DOHH2 (cell line): ENCODE measurements around the gene CHSY1.

Experiments used
- H3F3A ChIP-seq: fragments of 200-600 bp; sonication (generic), shearing (Covaris generic); 2 replicates; pipeline ENCODE4 v1.6.0; 2016; ENCODE audit warnings: antibody characterized with exemption, mild to moderate bottlenecking; ENCODE audit not compliant: control insufficient read depth, insufficient read depth
- H3K27ac ChIP-seq: fragments of 200-600 bp; sonication (generic); 2 replicates; pipeline ENCODE4 v1.5.1; 2014; ENCODE audit warnings: low read depth, mild to moderate bottlenecking, low read length, moderate library complexity
- H3K27me3 ChIP-seq: fragments of 200-600 bp; sonication (generic); 2 replicates; pipeline ENCODE4 v1.6.1; 2014; ENCODE audit warnings: mild to moderate bottlenecking, low read length, mixed read lengths; ENCODE audit not compliant: control insufficient read depth
- H3K36me3 ChIP-seq: fragments of 200-600 bp; sonication (generic); 2 replicates; pipeline ENCODE4 v1.6.1; 2014; ENCODE audit warnings: mild to moderate bottlenecking, low read length, moderate library complexity, mixed read lengths; ENCODE audit not compliant: control insufficient read depth
- H3K4me1 ChIP-seq: fragments of 200-600 bp; sonication (generic); 2 replicates; pipeline ENCODE4 v1.6.1; 2014; ENCODE audit warnings: mild to moderate bottlenecking, low read length, mixed read lengths; ENCODE audit not compliant: control insufficient read depth
- H3K4me2 ChIP-seq: fragments of 200-600 bp; sonication (generic); 2 replicates; pipeline ENCODE4 v1.6.0; 2014; ENCODE audit warnings: mild to moderate bottlenecking, low read length, moderate library complexity
- H3K4me3 ChIP-seq: fragments of 200-600 bp; sonication (generic); 2 replicates; pipeline ENCODE4 v1.5.1; 2014; ENCODE audit warnings: mild to moderate bottlenecking, low read length, mixed read lengths
- H3K79me2 ChIP-seq: fragments of 200-600 bp; sonication (generic); 2 replicates; pipeline ENCODE4 v1.6.1; 2014; ENCODE audit warnings: mild to moderate bottlenecking, low read length, mixed read lengths; ENCODE audit not compliant: control insufficient read depth
- H3K9me2 ChIP-seq: fragments of 200-600 bp; sonication (generic); replicated peaks from 2 replicates; pipeline ENCODE4 v1.6.1; 2014; ENCODE audit warnings: mild to moderate bottlenecking, low read length, mixed read lengths; ENCODE audit not compliant: control insufficient read depth
- H3K9me3 ChIP-seq: fragments of 200-600 bp; sonication (generic); 2 replicates; pipeline ENCODE4 v1.6.1; 2014; ENCODE audit warnings: antibody characterized with exemption, low read length, mixed read lengths; ENCODE audit not compliant: control insufficient read depth, insufficient read depth
- H4K20me1 ChIP-seq: fragments of 200-600 bp; sonication (generic); 2 replicates; pipeline ENCODE4 v1.6.0; 2014; ENCODE audit warnings: low read depth, mild to moderate bottlenecking, antibody characterized with exemption, low read length, moderate library complexity; ENCODE audit not compliant: control insufficient read depth, insufficient read depth
- EZH2phosphoT487 ChIP-seq: fragments of 200-600 bp; sonication (generic); IDR thresholded peaks from 2 replicates; pipeline ENCODE4 v1.6.1; 2017; ENCODE audit warnings: borderline replicate concordance, mild to moderate bottlenecking, antibody characterized with exemption, low read length, moderate library complexity, mixed read lengths
- TF ChIP-seq, protein P1 (sequence below): fragments of 200-600 bp; sonication (generic); IDR thresholded peaks from one replicate; pipeline ENCODE4 v1.5.1; 2014; ENCODE audit warnings: antibody characterized with exemption, mild to moderate bottlenecking, low read depth, low read length; ENCODE audit not compliant: poor library complexity, severe bottlenecking

The CHSY1 gene

DNA sequence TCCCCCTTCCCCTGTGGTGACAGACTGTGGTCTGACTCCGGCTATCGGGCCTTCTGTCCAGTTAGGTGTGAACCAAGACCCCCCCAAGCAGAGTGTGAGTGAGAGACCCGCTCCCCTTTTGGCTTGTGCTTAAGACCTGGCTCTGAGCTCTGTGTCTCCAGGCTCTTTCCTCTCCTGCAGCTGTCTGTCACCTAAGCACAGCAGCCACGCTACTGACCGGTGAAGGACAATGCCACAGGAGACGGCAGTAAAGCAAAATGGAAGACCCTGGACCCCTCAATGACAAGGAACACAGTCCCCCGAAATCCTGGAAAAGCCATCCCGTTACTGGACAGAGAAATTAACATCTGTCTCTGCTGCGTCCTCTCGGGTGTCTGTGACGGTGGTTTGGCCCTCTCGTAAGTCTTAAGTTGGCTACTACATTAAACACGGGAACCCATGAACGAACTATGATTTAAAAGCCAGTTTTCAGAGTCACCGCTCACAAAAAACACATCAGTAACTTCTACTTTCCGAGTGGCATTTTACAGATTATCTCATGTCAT, 53.7 kb downstream of the CHSY1 start:
- Histone ChIP-seq H3F3A (peaks cover 5% of the 10 kb centered on the region), H3K4me2 (no peak overlapping the region), H3K27ac (no peak overlapping the region), H3K36me3 (no peaks in the 10 kb centered on the region), H3K79me2 (peaks cover 83% of the 10 kb centered on the region), H4K20me1 (peaks cover 41% of the 10 kb centered on the region), H3K27me3 (no peaks in the 10 kb centered on the region), H3K4me3 (no peak overlapping the region), H3K4me1 (peaks cover 40% of the 10 kb centered on the region), H3K9me2 (no peaks in the 10 kb centered on the region), H3K9me3 (no peaks in the 10 kb centered on the region)
- TF ChIP-seq, protein P1, sequence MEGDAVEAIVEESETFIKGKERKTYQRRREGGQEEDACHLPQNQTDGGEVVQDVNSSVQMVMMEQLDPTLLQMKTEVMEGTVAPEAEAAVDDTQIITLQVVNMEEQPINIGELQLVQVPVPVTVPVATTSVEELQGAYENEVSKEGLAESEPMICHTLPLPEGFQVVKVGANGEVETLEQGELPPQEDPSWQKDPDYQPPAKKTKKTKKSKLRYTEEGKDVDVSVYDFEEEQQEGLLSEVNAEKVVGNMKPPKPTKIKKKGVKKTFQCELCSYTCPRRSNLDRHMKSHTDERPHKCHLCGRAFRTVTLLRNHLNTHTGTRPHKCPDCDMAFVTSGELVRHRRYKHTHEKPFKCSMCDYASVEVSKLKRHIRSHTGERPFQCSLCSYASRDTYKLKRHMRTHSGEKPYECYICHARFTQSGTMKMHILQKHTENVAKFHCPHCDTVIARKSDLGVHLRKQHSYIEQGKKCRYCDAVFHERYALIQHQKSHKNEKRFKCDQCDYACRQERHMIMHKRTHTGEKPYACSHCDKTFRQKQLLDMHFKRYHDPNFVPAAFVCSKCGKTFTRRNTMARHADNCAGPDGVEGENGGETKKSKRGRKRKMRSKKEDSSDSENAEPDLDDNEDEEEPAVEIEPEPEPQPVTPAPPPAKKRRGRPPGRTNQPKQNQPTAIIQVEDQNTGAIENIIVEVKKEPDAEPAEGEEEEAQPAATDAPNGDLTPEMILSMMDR: no peak
- TF ChIP-seq EZH2phosphoT487: no peak

DNA sequence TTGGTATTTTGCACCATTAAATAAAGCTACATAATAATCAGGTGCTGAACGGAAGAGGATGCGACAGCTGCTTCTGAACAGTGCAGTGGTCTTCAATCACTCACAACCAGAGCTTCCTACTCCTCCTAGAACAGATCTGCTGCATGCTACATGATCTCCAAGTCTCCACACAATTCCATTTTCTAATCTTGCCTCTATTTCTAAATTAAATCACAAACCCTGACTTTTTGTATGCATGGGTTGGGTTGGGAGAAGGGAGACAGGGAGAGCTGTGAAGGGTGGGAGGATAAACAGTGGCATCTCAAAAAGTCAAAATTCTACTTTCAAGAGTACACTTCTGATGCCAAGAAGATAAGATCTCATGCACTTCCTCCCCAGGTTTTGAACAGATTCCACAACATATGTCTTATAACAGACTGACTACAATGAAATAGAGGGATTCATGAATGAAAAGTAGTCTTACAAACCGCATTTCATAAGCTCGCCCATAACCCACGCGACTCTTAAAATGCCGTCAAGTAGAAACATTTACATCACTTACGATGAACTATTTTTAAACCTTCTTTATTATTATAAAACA, 57.2 kb downstream of the CHSY1 start:
- Histone ChIP-seq H3K4me2 (no peak overlapping the region), H4K20me1 (peaks cover 17% of the 10 kb centered on the region), H3K9me3 (no peaks in the 10 kb centered on the region), H3K4me3 (no peak overlapping the region), H3K36me3 (no peaks in the 10 kb centered on the region), H3K27me3 (no peaks in the 10 kb centered on the region), H3K27ac (no peak overlapping the region), H3K4me1 (peaks cover 13% of the 10 kb centered on the region), H3K79me2 (peaks cover 86% of the 10 kb centered on the region), H3K9me2 (no peaks in the 10 kb centered on the region), H3F3A (no peaks in the 10 kb centered on the region)
- no peak for TF ChIP-seq EZH2phosphoT487
- TF ChIP-seq, protein P1: no peak

DNA sequence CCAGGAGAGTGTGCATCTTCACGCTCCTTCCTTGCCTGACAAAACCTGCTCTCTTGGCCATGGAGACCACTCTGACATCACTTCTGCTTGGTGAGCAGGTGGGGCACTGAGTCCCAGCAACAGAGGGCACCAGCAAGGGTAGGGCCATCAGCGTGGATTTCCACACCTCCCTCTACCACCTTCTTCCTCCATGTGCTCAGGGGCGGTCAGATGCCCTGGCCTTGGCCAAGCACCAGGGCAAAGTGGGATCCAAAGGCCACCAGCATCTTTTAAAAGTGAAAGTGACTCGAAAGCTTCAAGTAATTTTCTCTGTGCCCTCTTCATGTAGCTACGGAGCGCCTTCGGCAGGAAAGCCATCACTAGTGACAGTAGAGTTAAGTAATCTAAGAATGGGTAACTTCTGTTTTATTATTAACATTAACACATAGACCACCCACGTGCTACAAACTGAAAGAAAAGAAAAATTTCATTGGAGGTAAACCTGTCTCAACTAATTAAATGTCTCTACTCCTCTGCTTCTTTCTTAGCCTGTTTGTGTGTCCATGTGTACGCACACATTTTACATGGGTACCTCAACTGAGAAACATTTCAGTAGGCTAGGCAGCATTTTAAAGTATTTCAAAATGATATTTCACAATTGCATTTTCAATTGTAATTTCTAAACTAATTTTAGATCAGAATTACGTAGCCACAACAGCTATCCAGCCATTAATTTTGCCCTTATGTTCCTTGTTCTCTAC, 57.9 kb downstream of the CHSY1 start:
- Histone ChIP-seq H3F3A (no peaks in the 10 kb centered on the region), H4K20me1 (peaks cover 15% of the 10 kb centered on the region), H3K4me3 (no peak overlapping the region), H3K27ac (no peak overlapping the region), H3K9me3 (no peaks in the 10 kb centered on the region), H3K79me2 (peaks cover 86% of the 10 kb centered on the region), H3K4me2 (no peak overlapping the region), H3K36me3 (no peaks in the 10 kb centered on the region), H3K9me2 (no peaks in the 10 kb centered on the region), H3K27me3 (no peaks in the 10 kb centered on the region), H3K4me1 (peaks cover 6% of the 10 kb centered on the region)
- TF ChIP-seq EZH2phosphoT487: no peak
- TF ChIP-seq, protein P1: no peak
